Measurements from ENCODE around the gene DNAJB2. TPM values are rescaled to one million over a fixed set of nuclear protein-coding genes. Genes with fewer than 3 reads are reported as not detected.
"Not testable (repeated sequence)": the region's sequence is repeated elsewhere in the genome, so short reads cannot be mapped to it uniquely, and the experiment has no call there.

The DNAJB2 gene
- total RNA-seq, 1 donor from 2014 or later: 60.0 TPM

GRCh38 chr2:219282943-219283581, 3.9 kb downstream of the DNAJB2 start:
- peaks cover 33% of the 10 kb centered on the region for H3K36me3 ChIP-seq (ENCODE audit: control insufficient read depth, insufficient read depth, low read length)
- no peak overlapping the region for H3K4me3 ChIP-seq (ENCODE audit: low read depth, low read length)
- DNase-seq (ENCODE audit: low read depth) (no peak), FAIRE-seq (no peak)
- H3K27me3 ChIP-seq (ENCODE audit: control insufficient read depth, insufficient read depth, low read length): no peaks in the 10 kb centered on the region
- no peak for TF ChIP-seq CTCF (IDR thresholded peaks at IDR 0.05; ENCODE audit: insufficient read depth, low read length, severe bottlenecking)

GRCh38 chr2:219284501-219285372, 5.6 kb downstream of the DNAJB2 start:
- no peak overlapping the region for H3K4me3 ChIP-seq (ENCODE audit: low read depth, low read length)
- no peak for FAIRE-seq
- no peak for TF ChIP-seq CTCF (IDR thresholded peaks at IDR 0.05; ENCODE audit: insufficient read depth, low read length, severe bottlenecking)
- H3K36me3 ChIP-seq (ENCODE audit: control insufficient read depth, insufficient read depth, low read length): peaks cover 33% of the 10 kb centered on the region
- H3K27me3 ChIP-seq (ENCODE audit: control insufficient read depth, insufficient read depth, low read length): no peaks in the 10 kb centered on the region
- no peak for DNase-seq (ENCODE audit: low read depth)

- no peak for DNase-seq (ENCODE audit: low read depth)
- H3K4me3 ChIP-seq (ENCODE audit: low read depth, low read length): no peak overlapping the region
- no peak for FAIRE-seq
- peaks cover 31% of the 10 kb centered on the region for H3K36me3 ChIP-seq (ENCODE audit: control insufficient read depth, insufficient read depth, low read length)
- no peak for TF ChIP-seq CTCF (IDR thresholded peaks at IDR 0.05; ENCODE audit: insufficient read depth, low read length, severe bottlenecking)
- H3K27me3 ChIP-seq (ENCODE audit: control insufficient read depth, insufficient read depth, low read length): no peaks in the 10 kb centered on the region
Observed at GRCh38 chr2:219285373-219285735, 6.2 kb downstream of the DNAJB2 start.

GRCh38 chr2:219285894-219286425, 6.8 kb downstream of the DNAJB2 start:
- Histone ChIP-seq H3K27me3 (ENCODE audit: control insufficient read depth, insufficient read depth, low read length) (no peaks in the 10 kb centered on the region), H3K36me3 (ENCODE audit: control insufficient read depth, insufficient read depth, low read length) (peaks cover 25% of the 10 kb centered on the region), H3K4me3 (ENCODE audit: low read depth, low read length) (no peak overlapping the region)
- no peak for TF ChIP-seq CTCF (IDR thresholded peaks at IDR 0.05; ENCODE audit: insufficient read depth, low read length, severe bottlenecking)
- FAIRE-seq: no peak
- no peak for DNase-seq (ENCODE audit: low read depth)

GRCh38 chr2:219286436-219287115, 7.4 kb downstream of the DNAJB2 start:
- FAIRE-seq (peak; percentile 75), DNase-seq (ENCODE audit: low read depth) (peak; percentile 85)
- no peaks in the 10 kb centered on the region for H3K27me3 ChIP-seq (ENCODE audit: control insufficient read depth, insufficient read depth, low read length)
- H3K4me3 ChIP-seq (ENCODE audit: low read depth, low read length): no peak overlapping the region
- no peak for TF ChIP-seq CTCF (IDR thresholded peaks at IDR 0.05; ENCODE audit: insufficient read depth, low read length, severe bottlenecking)
- H3K36me3 ChIP-seq (ENCODE audit: control insufficient read depth, insufficient read depth, low read length): peaks cover 20% of the 10 kb centered on the region

GRCh38 chr2:219287116-219287440, 7.9 kb downstream of the DNAJB2 start:
- not testable (repeated sequence) for DNase-seq (ENCODE audit: low read depth); FAIRE-seq; H3K4me3 ChIP-seq (ENCODE audit: low read depth, low read length); H3K27me3 ChIP-seq (ENCODE audit: control insufficient read depth, insufficient read depth, low read length)
- peaks cover 18% of the 10 kb centered on the region for H3K36me3 ChIP-seq (ENCODE audit: control insufficient read depth, insufficient read depth, low read length)
